Hepatocyte (in vitro differentiated cells): ENCODE results near the gene SLC45A2. TPM values are rescaled to one million over a fixed set of nuclear protein-coding genes. Genes with fewer than 3 reads are reported as not detected.

Experiments
- DNase-seq: peaks from one replicate; pipeline ENCODE4 v3.0.0-alpha.2; 2016; ENCODE audit warnings: low spot score
- H2AFZ ChIP-seq: fragments of 200-600 bp; sonication (generic); 2 replicates; pipeline ENCODE4 v1.6.0; 2016; ENCODE audit warnings: antibody characterized with exemption, mild to moderate bottlenecking
- H3K27ac ChIP-seq: fragments of 200-600 bp; sonication (generic); 2 replicates; pipeline ENCODE4 v1.5.1; 2016; ENCODE audit warnings: mild to moderate bottlenecking
- H3K27me3 ChIP-seq: fragments of 200-600 bp; sonication (generic); 2 replicates; pipeline ENCODE4 v1.6.1; 2016
- H3K36me3 ChIP-seq: fragments of 200-600 bp; sonication (generic); replicated peaks from 2 replicates; pipeline ENCODE4 v1.5.1; 2016; ENCODE audit warnings: low read depth; ENCODE audit not compliant: insufficient read depth
- H3K4me1 ChIP-seq: fragments of 200-600 bp; sonication (generic); 2 replicates; pipeline ENCODE4 v1.5.1; 2016; ENCODE audit warnings: mild to moderate bottlenecking, moderate library complexity; ENCODE audit not compliant: insufficient read depth
- H3K4me2 ChIP-seq: fragments of 200-600 bp; sonication (generic); 2 replicates; pipeline ENCODE4 v1.6.0; 2016
- H3K4me3 ChIP-seq: fragments of 200-600 bp; sonication (generic); 2 replicates; pipeline ENCODE4 v1.5.1; 2016; ENCODE audit warnings: mild to moderate bottlenecking
- H3K79me2 ChIP-seq: fragments of 200-600 bp; sonication (generic); 2 replicates; pipeline ENCODE4 v1.6.0; 2017; ENCODE audit warnings: mild to moderate bottlenecking
- H3K9me2 ChIP-seq: fragments of 200-600 bp; sonication (generic); replicated peaks from 2 replicates; pipeline ENCODE4 v1.6.0; 2017; ENCODE audit warnings: mild to moderate bottlenecking; ENCODE audit not compliant: insufficient read depth
- H3K9me3 ChIP-seq: fragments of 200-600 bp; sonication (generic); 2 replicates; pipeline ENCODE4 v1.5.1; 2016; ENCODE audit warnings: low read depth, mild to moderate bottlenecking
- H4K20me1 ChIP-seq: fragments of 200-600 bp; sonication (generic); 2 replicates; pipeline ENCODE4 v1.6.0; 2016; ENCODE audit warnings: mild to moderate bottlenecking; ENCODE audit not compliant: insufficient read depth, poor library complexity, severe bottlenecking
- EZH2 ChIP-seq: fragments of 200-600 bp; sonication (generic); IDR thresholded peaks from 2 replicates; pipeline ENCODE4 v1.6.1; 2016; ENCODE audit warnings: antibody characterized with exemption, mild to moderate bottlenecking, borderline replicate concordance
- EZH2phosphoT487 ChIP-seq: fragments of 200-600 bp; sonication (generic); IDR thresholded peaks from one replicate; pipeline ENCODE4 v1.6.1; 2018; ENCODE audit warnings: antibody characterized with exemption, mild to moderate bottlenecking, low read depth, moderate library complexity; ENCODE audit not compliant: unreplicated experiment, severe bottlenecking
- WGBS: methylation state at CpG from one replicate; pipeline ENCODE4 v1.1.6; 2016; ENCODE audit warnings: low lambda C conversion rate; ENCODE audit errors: missing lambda C conversion rate; 5-methylcytosine and 5-hydroxymethylcytosine counted together
- polyA plus RNA-seq: library from polyadenylated mRNA; unstranded; fragments of >200 nt; fragmentation: Nextera tagmentation; extraction: Ambion mirVana; gene quantifications from 2 replicates; pipeline ENCODE4 v1.2.1, GENCODE V29; 2016
- total RNA-seq: library from RNA; depleted of rRNA; stranded (reverse); fragments of >200 nt; gene quantifications from 2 replicates; pipeline ENCODE4 v1.2.3, GENCODE V29; 2014
- TF ChIP-seq, protein P1 (sequence below): fragments of 200-600 bp; sonication (generic); IDR thresholded peaks from 2 replicates; pipeline ENCODE4 v1.5.1; 2016; ENCODE audit warnings: antibody characterized with exemption, mild to moderate bottlenecking; ENCODE audit not compliant: poor library complexity

The SLC45A2 gene
- total and polyA plus RNA-seq, 2 experiments from 2014 or later: 1.4 to 1.8 TPM

DNA sequence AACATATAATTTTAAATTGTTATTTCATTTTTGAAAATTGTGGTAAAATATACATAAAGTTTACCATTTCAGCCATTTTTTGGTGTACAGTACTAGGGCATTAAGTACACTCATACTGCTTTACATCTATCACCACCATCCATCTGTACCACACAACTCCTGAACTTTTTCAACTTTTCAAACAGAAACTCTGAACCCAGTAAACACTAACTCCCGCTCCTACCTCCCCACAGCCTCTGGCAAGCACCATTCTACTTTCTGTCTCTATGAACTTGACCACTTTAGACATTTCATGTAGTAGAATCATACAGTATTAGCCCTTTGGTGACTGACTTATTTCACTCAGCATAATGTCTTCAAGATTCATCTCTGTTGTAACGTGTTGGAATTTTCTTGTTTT is 8.4 kb upstream of the SLC45A2 start:
- Histone ChIP-seq H4K20me1 (no peaks in the 10 kb centered on the region), H3K4me1 (no peaks in the 10 kb centered on the region), H2AFZ (no peak overlapping the region), H3K79me2 (peaks cover 9% of the 10 kb centered on the region), H3K4me3 (no peak overlapping the region), H3K36me3 (no peaks in the 10 kb centered on the region), H3K9me3 (no peaks in the 10 kb centered on the region), H3K27me3 (no peaks in the 10 kb centered on the region), H3K9me2 (no peaks in the 10 kb centered on the region), H3K27ac (no peak overlapping the region), H3K4me2 (no peak overlapping the region)
- no peak for TF ChIP-seq EZH2phosphoT487
- TF ChIP-seq, protein P1, sequence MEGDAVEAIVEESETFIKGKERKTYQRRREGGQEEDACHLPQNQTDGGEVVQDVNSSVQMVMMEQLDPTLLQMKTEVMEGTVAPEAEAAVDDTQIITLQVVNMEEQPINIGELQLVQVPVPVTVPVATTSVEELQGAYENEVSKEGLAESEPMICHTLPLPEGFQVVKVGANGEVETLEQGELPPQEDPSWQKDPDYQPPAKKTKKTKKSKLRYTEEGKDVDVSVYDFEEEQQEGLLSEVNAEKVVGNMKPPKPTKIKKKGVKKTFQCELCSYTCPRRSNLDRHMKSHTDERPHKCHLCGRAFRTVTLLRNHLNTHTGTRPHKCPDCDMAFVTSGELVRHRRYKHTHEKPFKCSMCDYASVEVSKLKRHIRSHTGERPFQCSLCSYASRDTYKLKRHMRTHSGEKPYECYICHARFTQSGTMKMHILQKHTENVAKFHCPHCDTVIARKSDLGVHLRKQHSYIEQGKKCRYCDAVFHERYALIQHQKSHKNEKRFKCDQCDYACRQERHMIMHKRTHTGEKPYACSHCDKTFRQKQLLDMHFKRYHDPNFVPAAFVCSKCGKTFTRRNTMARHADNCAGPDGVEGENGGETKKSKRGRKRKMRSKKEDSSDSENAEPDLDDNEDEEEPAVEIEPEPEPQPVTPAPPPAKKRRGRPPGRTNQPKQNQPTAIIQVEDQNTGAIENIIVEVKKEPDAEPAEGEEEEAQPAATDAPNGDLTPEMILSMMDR: no peak
- TF ChIP-seq EZH2: no peak
- 96% methylated on average over 2 of the region's 2 CpGs for WGBS
- no peak for DNase-seq

DNA sequence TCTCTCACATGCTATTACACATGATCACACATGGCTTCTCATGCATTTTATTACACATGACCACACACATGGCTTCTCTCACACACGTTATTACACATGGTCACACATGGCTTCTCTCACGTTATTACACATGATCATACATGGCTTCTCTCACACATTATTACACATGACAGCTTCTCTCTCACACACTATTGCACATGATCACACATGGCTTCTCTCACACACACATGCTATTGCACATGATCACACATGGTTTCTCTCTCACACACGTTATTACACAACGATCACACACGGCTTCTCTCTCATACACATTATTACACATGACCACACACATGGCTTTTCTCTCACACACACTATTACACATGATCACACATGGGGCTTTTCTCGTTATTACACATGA is 954 bp upstream of the SLC45A2 start:
- WGBS: 95% methylated on average over 6 of the region's 6 CpGs
- Histone ChIP-seq H3K9me3 (no peaks in the 10 kb centered on the region), H2AFZ (no peak overlapping the region), H3K27ac (no peak overlapping the region), H4K20me1 (no peaks in the 10 kb centered on the region), H3K27me3 (no peaks in the 10 kb centered on the region), H3K9me2 (no peaks in the 10 kb centered on the region), H3K79me2 (no peaks in the 10 kb centered on the region), H3K4me3 (no peak overlapping the region), H3K4me2 (no peak overlapping the region), H3K36me3 (no peaks in the 10 kb centered on the region), H3K4me1 (no peaks in the 10 kb centered on the region)
- no peak for TF ChIP-seq EZH2phosphoT487
- no peak for TF ChIP-seq EZH2
- no peak for DNase-seq

DNA sequence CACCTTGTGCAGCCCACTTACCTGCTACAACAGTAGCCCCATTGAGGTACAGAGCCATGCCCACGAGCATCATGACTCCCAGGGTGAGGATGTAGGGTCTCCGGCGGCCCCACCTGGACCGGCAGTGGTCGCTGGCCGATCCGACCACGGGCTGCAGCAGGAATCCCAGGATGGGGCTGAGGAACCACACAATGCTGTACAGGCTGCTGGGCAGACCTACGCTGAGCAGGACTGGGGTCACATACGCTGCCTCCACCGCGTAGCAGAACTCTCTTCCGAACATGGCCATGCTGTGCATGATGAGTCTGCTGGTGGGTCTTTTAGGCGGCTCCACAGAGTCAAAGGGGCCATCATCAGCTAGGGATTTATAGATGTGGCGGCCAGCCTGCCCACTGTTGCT is 315 bp downstream of the SLC45A2 start:
- Histone ChIP-seq H4K20me1 (no peaks in the 10 kb centered on the region), H3K27ac (no peak overlapping the region), H3K9me3 (no peaks in the 10 kb centered on the region), H3K4me1 (no peaks in the 10 kb centered on the region), H2AFZ (no peak overlapping the region), H3K4me2 (no peak overlapping the region), H3K36me3 (no peaks in the 10 kb centered on the region), H3K9me2 (no peaks in the 10 kb centered on the region), H3K4me3 (no peak overlapping the region), H3K79me2 (no peaks in the 10 kb centered on the region), H3K27me3 (no peaks in the 10 kb centered on the region)
- DNase-seq: no peak
- TF ChIP-seq EZH2: no peak
- TF ChIP-seq EZH2phosphoT487: no peak
- TF ChIP-seq, protein P1: no peak
- 98% methylated on average over 15 of the region's 15 CpGs for WGBS

DNA sequence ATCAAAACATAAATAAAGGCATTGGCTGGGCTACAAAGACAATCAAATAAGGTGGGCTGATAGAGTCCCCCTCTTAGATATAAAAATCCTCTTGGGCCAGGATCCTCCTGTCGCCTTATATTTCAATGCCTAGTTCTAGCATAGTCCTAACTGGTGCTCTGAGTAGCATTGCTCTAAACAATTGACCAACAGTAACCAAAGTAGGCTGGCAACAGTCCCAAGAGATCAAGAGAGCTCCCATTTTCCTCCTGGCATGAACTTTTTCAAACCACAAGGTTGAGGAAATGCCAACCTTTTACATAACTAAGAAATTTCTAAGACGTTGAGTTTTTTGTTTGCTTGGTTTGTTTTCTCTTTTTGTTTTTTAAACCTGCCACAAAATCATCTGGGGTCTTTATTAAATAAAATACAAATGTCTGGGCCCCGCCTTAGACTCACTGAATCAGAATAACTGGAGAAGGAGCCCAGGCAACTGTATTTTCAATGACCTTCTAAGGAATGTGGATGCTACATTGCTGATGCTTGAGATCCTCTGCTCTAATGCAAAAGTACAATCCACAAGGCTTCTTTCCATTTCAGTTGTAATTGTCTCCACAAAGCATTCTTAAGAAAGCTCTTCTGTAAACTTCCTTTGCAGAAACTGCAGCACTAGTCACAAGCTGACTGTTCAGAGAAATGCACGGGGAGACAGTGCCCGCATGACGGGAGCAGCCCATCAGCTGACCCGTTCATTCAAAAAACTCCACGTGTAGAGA is 2.9 kb downstream of the SLC45A2 start:
- no peaks in the 10 kb centered on the region for H3K79me2 ChIP-seq
- no peaks in the 10 kb centered on the region for H3K9me3 ChIP-seq
- TF ChIP-seq EZH2phosphoT487 (no peak), EZH2 (no peak)
- TF ChIP-seq, protein P1: no peak
- H3K36me3 ChIP-seq: no peaks in the 10 kb centered on the region
- H3K27ac ChIP-seq: no peak overlapping the region
- no peaks in the 10 kb centered on the region for H3K4me1 ChIP-seq
- no peaks in the 10 kb centered on the region for H3K27me3 ChIP-seq
- no peak overlapping the region for H3K4me2 ChIP-seq
- WGBS: 88% methylated on average over 8 of the region's 8 CpGs
- no peak for DNase-seq
- no peak overlapping the region for H3K4me3 ChIP-seq
- no peaks in the 10 kb centered on the region for H3K9me2 ChIP-seq
- no peaks in the 10 kb centered on the region for H4K20me1 ChIP-seq
- no peak overlapping the region for H2AFZ ChIP-seq
